HL-60 (cell line): ENCODE results near the gene IL17RA.

Experiments
- POLR2AphosphoS5 ChIP-seq: IDR thresholded peaks from 2 replicates; pipeline ENCODE4 v1.6.1; 2012; ENCODE audit warnings: low read depth
- TF ChIP-seq, protein P1 (sequence below): IDR thresholded peaks from one replicate; pipeline ENCODE4 v1.5.1; 2011; ENCODE audit warnings: low read length, control low read depth, inconsistent platforms; ENCODE audit not compliant: insufficient read depth
- TF ChIP-seq, protein P2 (sequence below): IDR thresholded peaks from 2 replicates; pipeline ENCODE4 v1.6.1; 2012; ENCODE audit warnings: low read depth; ENCODE audit not compliant: insufficient replicate concordance

DNA sequence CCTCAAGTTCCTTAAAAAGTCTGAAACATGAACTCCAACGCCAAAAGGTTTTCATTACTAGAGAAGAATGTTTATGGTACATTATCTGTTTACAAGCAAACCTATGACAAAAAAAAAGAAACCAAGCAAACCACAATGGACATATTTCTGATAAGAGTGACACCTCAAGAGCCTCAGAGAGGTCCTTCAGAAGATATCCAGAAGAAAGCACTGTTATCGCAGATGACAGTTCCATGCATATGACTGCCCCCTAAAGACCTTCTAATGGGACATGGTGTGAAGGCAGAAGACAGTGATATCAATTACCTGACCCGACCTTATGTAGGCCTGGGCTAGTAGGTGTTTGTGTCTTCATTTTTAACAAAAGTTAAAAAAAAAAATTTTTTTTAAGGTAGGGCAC lies 71.1 kb downstream of the IL17RA start:
- TF ChIP-seq, protein P1, sequence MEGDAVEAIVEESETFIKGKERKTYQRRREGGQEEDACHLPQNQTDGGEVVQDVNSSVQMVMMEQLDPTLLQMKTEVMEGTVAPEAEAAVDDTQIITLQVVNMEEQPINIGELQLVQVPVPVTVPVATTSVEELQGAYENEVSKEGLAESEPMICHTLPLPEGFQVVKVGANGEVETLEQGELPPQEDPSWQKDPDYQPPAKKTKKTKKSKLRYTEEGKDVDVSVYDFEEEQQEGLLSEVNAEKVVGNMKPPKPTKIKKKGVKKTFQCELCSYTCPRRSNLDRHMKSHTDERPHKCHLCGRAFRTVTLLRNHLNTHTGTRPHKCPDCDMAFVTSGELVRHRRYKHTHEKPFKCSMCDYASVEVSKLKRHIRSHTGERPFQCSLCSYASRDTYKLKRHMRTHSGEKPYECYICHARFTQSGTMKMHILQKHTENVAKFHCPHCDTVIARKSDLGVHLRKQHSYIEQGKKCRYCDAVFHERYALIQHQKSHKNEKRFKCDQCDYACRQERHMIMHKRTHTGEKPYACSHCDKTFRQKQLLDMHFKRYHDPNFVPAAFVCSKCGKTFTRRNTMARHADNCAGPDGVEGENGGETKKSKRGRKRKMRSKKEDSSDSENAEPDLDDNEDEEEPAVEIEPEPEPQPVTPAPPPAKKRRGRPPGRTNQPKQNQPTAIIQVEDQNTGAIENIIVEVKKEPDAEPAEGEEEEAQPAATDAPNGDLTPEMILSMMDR = no peak
- no peak for TF ChIP-seq POLR2AphosphoS5
- TF ChIP-seq, protein P2, sequence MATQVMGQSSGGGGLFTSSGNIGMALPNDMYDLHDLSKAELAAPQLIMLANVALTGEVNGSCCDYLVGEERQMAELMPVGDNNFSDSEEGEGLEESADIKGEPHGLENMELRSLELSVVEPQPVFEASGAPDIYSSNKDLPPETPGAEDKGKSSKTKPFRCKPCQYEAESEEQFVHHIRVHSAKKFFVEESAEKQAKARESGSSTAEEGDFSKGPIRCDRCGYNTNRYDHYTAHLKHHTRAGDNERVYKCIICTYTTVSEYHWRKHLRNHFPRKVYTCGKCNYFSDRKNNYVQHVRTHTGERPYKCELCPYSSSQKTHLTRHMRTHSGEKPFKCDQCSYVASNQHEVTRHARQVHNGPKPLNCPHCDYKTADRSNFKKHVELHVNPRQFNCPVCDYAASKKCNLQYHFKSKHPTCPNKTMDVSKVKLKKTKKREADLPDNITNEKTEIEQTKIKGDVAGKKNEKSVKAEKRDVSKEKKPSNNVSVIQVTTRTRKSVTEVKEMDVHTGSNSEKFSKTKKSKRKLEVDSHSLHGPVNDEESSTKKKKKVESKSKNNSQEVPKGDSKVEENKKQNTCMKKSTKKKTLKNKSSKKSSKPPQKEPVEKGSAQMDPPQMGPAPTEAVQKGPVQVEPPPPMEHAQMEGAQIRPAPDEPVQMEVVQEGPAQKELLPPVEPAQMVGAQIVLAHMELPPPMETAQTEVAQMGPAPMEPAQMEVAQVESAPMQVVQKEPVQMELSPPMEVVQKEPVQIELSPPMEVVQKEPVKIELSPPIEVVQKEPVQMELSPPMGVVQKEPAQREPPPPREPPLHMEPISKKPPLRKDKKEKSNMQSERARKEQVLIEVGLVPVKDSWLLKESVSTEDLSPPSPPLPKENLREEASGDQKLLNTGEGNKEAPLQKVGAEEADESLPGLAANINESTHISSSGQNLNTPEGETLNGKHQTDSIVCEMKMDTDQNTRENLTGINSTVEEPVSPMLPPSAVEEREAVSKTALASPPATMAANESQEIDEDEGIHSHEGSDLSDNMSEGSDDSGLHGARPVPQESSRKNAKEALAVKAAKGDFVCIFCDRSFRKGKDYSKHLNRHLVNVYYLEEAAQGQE = no peak
